GM12875 (cell line): ENCODE measurements around the gene ATG2B.

Experiments used
- H3K4me3 ChIP-seq: one replicate; pipeline ENCODE4 v1.5.1; 2011; ENCODE audit warnings: low read depth, low read length, control low read depth
- TF ChIP-seq, protein P1 (sequence below): IDR thresholded peaks from 2 replicates; pipeline ENCODE4 v1.5.1; 2011; ENCODE audit warnings: low read depth, mild to moderate bottlenecking, control low read depth, inconsistent platforms, low read length, moderate library complexity, borderline replicate concordance; ENCODE audit not compliant: insufficient read depth

ATG2B gene

DNA sequence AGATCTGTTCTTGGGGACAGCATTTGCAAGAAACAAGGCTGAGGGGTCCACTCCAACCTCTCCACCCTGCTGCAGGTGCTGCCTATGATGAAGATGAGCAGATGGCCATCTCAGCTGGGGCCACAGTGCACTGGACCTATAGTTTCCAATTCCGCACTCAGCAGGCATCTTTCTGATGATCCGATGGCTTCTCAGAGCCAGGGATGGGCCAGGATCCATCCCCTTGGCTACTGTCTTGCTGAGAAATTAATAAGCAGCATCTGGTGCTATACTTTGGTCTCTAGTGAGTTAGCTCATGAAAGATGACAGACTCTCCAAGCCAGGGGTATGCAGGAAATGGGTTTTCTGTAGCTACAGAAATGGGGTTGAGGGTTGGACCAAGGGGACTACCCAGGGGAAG, 125.5 kb downstream of the ATG2B start:
- no peak overlapping the region for H3K4me3 ChIP-seq
- TF ChIP-seq, protein P1, sequence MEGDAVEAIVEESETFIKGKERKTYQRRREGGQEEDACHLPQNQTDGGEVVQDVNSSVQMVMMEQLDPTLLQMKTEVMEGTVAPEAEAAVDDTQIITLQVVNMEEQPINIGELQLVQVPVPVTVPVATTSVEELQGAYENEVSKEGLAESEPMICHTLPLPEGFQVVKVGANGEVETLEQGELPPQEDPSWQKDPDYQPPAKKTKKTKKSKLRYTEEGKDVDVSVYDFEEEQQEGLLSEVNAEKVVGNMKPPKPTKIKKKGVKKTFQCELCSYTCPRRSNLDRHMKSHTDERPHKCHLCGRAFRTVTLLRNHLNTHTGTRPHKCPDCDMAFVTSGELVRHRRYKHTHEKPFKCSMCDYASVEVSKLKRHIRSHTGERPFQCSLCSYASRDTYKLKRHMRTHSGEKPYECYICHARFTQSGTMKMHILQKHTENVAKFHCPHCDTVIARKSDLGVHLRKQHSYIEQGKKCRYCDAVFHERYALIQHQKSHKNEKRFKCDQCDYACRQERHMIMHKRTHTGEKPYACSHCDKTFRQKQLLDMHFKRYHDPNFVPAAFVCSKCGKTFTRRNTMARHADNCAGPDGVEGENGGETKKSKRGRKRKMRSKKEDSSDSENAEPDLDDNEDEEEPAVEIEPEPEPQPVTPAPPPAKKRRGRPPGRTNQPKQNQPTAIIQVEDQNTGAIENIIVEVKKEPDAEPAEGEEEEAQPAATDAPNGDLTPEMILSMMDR = no peak

DNA sequence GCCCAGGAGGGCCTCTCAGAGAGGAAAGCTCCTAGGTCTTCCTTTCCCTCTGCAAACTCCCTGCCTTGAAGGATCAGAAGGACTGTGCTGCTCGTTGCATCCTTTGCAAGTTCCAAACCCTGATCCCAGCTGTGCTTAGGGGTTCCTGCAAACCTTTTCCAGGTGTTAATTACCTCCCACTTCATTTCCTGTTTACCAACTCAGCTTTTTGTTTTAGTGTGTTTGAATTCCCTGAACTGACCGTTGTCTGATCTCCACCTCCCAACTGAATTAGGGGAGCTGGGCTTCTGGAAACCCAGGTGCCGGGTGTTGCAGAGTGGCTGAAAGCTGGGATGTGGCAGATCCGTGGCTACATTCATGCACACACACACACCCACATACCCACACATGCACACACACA, 127.7 kb downstream of the ATG2B start:
- TF ChIP-seq, protein P1 = no peak
- no peak overlapping the region for H3K4me3 ChIP-seq

DNA sequence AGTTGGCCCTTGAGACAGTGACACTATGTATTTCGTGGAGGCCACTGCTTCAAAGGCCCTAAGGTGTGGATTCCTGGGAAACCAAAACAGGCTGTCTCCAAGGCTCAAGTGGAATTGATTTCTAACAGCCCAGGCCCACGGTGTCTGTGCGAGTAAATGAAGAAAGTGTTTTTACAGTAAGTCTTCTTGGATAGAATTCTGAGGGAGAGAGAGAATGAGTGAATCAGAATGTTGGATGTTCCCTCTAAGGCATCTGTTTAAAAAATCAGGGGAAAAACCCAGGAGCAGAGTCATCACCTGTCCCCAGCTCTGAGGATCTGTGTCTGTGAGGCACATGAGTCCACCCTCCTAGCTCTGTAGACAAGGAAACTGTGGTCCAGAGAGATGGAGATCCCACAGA, 129.5 kb downstream of the ATG2B start:
- TF ChIP-seq, protein P1 = no peak

DNA sequence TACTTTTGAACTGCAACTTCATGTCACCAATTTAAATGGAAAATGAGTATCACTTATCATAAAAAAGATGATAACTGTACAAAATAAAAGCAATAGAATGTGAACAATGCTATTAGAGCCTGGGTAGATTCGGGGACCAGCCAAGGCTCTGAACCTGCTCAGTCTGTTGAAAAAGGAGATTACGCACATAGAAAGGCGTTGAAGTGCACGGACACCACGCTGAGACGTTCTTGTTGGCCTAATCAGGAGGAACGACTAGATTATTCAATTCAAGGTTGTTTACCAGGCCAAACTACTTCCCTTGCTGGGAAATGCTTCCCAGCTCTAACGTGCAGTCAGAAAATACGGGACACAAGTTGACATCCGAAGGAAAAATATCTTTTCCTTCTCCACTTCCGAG, 130.6 kb downstream of the ATG2B start:
- TF ChIP-seq, protein P1 = no peak
- H3K4me3 ChIP-seq = no peak overlapping the region

More for the DNA sequence above, 129.5 kb downstream of the ATG2B start:
- H3K4me3 ChIP-seq = no peak overlapping the region

DNA sequence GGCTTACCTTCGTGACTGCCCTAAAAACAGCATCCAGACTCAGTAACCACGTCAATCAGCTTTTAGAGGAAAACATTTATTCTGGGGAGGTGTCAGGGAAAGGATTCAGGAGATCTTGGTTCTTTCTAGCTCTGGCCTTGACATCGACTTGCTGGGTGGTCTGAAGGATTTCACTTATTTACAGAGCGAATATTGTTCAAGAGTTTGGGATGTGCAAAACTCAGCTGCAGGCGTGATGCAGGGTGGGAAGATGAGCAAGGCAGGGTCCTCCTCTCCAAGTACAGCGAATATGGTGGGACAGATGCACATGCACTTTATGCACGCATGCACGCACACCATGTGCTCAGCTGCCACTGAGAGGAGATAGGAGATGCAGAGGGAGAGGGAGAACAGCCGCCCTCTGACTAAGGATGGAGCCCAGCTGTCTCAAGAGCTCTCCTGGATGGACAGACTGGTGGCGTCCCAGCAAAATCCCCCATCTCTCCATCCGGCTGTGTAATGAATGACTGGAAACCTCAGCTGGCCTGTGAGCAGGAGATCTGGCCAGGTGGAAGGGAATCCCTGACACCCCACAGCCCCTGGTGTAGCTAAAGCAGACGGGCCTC, 131.5 kb downstream of the ATG2B start:
- H3K4me3 ChIP-seq = no peak overlapping the region
- TF ChIP-seq, protein P1 = no peak

DNA sequence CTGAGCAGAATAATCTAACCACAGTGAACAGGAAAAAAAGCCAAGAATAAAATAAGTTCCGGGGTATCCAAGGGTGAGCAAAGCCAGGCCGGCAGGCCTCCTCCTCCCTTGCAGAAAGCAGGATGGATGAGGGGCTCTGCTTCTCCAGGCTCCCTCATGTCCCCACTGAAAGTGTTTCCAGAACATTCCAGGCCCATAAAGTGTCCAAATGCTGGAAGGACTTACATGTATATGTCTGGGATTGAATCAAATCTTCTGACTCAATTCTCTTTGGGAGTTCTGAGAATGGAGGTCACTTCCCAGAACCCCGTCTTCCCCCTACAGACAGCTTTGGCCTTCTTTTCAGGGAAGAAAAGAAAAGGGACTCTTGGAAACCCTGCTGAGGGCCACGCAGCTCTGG, 132.1 kb downstream of the ATG2B start:
- TF ChIP-seq, protein P1 = no peak
- no peak overlapping the region for H3K4me3 ChIP-seq

DNA sequence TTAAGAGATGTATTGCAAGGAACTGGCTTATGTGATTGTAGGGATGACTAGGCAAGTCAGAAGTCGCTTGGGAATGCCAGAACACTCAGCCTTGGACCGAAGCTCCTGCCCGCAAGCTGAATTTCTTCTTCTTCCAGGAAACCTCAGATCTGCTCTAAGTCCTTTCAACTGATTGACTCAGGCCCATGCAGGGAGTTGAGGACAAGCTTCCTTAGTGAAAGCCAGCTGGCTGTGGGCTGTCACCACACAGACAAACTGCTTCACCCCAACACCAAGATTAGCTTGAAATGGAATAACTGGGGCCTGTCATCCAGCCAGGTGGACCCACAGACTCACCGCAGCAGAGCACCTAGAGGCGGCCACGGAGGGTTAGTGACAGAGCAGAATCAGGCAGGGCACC, 133.8 kb downstream of the ATG2B start:
- TF ChIP-seq, protein P1 = no peak
- H3K4me3 ChIP-seq = no peak overlapping the region
